GM08714 (cell line): ENCODE measurements around the gene HLA-DPA1.
"Not testable (repeated sequence)": the region's sequence is repeated elsewhere in the genome, so short reads cannot be mapped to it uniquely, and the experiment has no call there.

ENCODE experiments used
- H3K4me3 ChIP-seq: fragments of 200-500 bp; sonication (Bioruptor generic); 2 replicates; pipeline ENCODE4 v1.5.1; 2014; ENCODE audit warnings: mild to moderate bottlenecking, low read length, inconsistent platforms
- ZNF274 ChIP-seq: IDR thresholded peaks from 2 replicates; pipeline ENCODE4 v1.6.1; 2012; ENCODE audit warnings: mild to moderate bottlenecking, low read depth, low read length

HLA-DPA1 gene

DNA sequence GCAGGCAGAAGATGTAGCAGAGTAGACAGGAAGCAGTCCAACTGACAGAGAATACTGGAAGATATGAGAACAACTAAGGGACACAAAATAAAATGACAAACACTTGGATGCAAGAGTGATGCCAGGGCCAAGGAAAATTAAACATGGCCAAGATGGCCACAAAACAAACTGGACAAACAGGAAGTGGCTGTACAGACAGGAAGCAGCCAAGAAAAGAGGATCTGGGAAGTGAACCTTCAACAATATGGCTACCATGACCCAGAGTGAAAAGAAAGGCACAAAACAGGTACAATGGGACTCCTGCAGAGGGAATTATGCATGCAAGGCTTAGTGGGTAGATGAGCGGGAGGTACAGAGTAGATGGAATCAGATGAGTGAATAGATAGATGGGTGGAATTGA, 31.4 kb upstream of the HLA-DPA1 start:
- H3K4me3 ChIP-seq = no peak overlapping the region
- TF ChIP-seq ZNF274 = no peak

DNA sequence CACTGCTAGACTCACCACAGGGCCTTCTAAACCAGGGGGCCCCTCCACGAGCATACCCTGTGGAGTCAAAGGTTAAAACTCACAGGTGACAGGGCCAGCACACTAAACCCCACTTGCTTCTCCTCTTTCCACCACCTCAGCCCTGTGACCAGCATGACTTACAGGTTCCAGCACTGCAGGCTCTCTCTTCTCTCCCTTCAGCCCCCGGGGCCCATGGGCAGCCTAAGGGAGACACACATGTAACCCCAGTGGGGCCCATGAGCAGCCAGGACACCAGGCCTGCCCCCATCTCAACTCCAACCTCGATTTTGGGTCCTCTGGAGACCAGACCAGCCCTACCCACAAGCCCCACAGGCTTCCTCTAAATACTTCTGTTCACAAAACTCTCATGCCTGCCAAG, 30.3 kb upstream of the HLA-DPA1 start:
- no peak for TF ChIP-seq ZNF274
- no peak overlapping the region for H3K4me3 ChIP-seq

- H3K4me3 ChIP-seq = not testable (repeated sequence)
Measured at GRCh38 chr6:33101121-33101737, 27.8 kb upstream of the HLA-DPA1 start.

- TF ChIP-seq ZNF274 = no peak
- H3K4me3 ChIP-seq = no peak overlapping the region
Measured at GRCh38 chr6:33095681-33096080, 22.2 kb upstream of the HLA-DPA1 start.

GRCh38 chr6:33093855-33094254, 20.4 kb upstream of the HLA-DPA1 start:
- TF ChIP-seq ZNF274 = no peak
- H3K4me3 ChIP-seq = no peak overlapping the region

GRCh38 chr6:33092385-33092784, 18.9 kb upstream of the HLA-DPA1 start:
- no peak for TF ChIP-seq ZNF274
- H3K4me3 ChIP-seq = no peak overlapping the region

- no peak for TF ChIP-seq ZNF274
- no peak overlapping the region for H3K4me3 ChIP-seq
Measured at GRCh38 chr6:33091957-33092356, 18.5 kb upstream of the HLA-DPA1 start.

DNA sequence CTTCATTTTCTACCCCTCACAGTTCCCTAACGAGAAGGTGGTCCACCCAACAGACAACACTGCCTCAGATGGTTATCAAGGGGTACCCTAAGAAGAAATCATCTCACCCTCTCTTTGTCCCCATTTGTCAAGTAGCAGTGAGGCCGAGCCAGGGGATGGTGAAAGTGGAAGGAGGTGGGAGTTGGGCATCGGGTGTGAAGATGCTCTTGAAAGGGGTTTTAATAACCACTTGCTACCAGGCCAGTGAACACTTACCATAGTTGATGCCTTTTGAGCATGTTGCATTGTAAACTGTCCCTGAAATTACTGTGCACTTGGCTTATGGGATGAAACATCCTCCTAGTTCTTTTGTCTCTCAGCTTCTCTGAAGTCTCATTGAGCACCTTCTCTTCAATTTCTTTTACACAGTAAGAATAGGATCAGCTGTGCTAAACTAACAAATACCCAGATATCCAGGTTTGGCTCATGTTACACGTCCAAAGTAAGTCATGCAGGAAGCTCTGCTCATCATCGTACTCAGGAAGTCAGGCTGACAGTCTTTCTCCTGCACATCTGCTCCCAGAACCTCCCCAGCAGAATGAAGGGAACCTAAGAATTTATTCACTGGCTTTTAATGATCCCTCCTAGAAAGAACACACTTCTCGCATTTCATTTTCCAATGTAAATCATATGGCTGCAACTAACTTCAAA, 15.6 kb upstream of the HLA-DPA1 start:
- TF ChIP-seq ZNF274 = no peak
- H3K4me3 ChIP-seq = no peak overlapping the region

- TF ChIP-seq ZNF274 = no peak
- no peak overlapping the region for H3K4me3 ChIP-seq
Measured at GRCh38 chr6:33088258-33088930, 14.9 kb upstream of the HLA-DPA1 start.

GRCh38 chr6:33085627-33086026, 12.2 kb upstream of the HLA-DPA1 start:
- no peak overlapping the region for H3K4me3 ChIP-seq
- TF ChIP-seq ZNF274 = no peak

- no peak overlapping the region for H3K4me3 ChIP-seq
- TF ChIP-seq ZNF274 = no peak
Measured at GRCh38 chr6:33082702-33083101, 9.3 kb upstream of the HLA-DPA1 start.

GRCh38 chr6:33081098-33081824, 7.8 kb upstream of the HLA-DPA1 start:
- TF ChIP-seq ZNF274 = no peak
- H3K4me3 ChIP-seq = peak overlapping the region; percentile 35; the same call in 1 of the 2 replicates

- peak overlapping the region; percentile 35; the same call in 1 of the 2 replicates for H3K4me3 ChIP-seq
- no peak for TF ChIP-seq ZNF274
Measured at GRCh38 chr6:33080127-33081089, 7.0 kb upstream of the HLA-DPA1 start.
